SU-DHL-6 (cell line): ENCODE results near the gene PPL.

Experiments used
- EZH2phosphoT487 ChIP-seq: fragments of 200-600 bp; sonication (generic), shearing (Covaris generic); conservative IDR thresholded peaks from 2 replicates; pipeline ENCODE4 v1.6.1; 2018; ENCODE audit warnings: mild to moderate bottlenecking, antibody characterized with exemption, low read length, moderate library complexity, mixed read lengths
- TF ChIP-seq, protein P1 (sequence below): fragments of 200-600 bp; sonication (generic); IDR thresholded peaks from one replicate; pipeline ENCODE4 v1.5.1; 2017; ENCODE audit warnings: antibody characterized with exemption, mild to moderate bottlenecking, low read length, moderate library complexity; ENCODE audit not compliant: insufficient read depth, poor library complexity, severe bottlenecking

DNA sequence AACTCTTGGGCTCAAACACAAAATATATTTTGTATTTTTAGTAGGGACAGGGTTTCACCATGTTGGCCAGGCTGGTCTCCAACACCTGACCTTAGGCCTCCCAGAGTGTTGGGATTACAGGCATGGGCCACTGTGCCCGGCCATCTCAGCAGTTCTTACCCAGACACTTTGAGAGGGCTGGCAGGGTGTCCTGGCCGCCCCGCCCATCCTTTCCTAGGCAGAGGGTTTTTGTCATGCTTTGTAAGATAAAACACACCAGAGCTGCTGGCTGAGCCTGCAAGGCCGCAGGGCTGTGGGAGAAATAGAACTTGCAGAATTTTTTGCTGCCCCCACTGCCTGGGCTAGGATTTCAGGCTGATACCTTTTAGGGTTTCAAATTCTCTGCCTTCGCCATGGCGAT is 8.7 kb downstream of the PPL start:
- TF ChIP-seq, protein P1, sequence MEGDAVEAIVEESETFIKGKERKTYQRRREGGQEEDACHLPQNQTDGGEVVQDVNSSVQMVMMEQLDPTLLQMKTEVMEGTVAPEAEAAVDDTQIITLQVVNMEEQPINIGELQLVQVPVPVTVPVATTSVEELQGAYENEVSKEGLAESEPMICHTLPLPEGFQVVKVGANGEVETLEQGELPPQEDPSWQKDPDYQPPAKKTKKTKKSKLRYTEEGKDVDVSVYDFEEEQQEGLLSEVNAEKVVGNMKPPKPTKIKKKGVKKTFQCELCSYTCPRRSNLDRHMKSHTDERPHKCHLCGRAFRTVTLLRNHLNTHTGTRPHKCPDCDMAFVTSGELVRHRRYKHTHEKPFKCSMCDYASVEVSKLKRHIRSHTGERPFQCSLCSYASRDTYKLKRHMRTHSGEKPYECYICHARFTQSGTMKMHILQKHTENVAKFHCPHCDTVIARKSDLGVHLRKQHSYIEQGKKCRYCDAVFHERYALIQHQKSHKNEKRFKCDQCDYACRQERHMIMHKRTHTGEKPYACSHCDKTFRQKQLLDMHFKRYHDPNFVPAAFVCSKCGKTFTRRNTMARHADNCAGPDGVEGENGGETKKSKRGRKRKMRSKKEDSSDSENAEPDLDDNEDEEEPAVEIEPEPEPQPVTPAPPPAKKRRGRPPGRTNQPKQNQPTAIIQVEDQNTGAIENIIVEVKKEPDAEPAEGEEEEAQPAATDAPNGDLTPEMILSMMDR: no peak
- no peak for TF ChIP-seq EZH2phosphoT487
